ENCODE measurements around the gene HARS1. TPM values are rescaled to one million over a fixed set of nuclear protein-coding genes. Genes with fewer than 3 reads are reported as not detected.
A peak's percentile ranks its signal among the peaks of the same experiment; 100 is the strongest.
"Not testable (repeated sequence)": the region's sequence is repeated elsewhere in the genome, so short reads cannot be mapped to it uniquely, and the experiment has no call there.

HARS1 gene
- total RNA-seq = 83.0 and 123 TPM in 2 replicates

DNA sequence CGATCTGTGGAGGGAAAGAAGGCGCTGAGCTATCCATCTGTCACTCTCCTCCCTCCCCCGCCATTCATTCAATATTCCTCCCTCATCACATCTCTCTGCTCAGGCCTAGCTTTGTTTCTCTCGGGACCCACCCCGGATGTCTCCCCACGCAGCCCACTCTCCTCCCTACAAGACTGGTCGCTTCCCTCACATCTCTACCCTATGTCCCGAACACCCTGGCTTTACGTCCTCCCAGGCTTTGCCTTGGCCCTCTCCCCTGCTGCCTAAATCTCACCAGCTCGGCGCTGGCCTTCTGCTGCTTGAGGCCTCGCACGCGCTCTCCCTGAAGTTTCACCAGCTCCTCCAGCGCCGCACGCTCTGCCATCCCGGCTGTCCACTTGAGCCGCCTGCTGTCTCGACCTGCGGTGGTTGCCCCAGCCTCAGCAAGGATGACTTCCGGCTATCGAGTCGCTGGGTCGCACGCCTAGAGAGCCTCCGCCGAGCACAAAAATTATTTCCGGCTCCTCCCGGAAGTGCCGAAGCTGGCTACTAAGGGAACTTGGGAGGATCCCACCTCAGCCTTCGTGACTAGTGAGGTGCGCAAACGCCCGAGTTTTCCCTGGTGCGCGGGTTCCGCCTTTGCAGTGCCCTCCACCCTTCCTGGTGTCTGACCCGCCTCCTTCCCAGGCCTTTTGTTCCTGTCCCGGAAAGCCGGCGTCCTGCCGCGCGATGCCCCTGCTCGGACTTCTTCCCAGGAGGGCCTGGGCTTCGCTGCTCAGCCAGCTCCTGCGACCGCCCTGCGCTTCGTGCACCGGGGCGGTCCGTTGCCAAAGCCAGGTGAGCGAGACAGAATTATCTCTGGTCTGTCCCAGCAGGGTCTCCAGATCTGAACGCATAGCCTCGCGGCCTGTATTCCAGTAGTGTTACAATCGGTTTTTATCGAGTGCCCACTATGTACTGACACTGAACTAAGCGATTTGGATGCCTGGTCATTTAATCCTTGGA, at the start of gene HARS1, which contains the start of gene HARS2:
HARS1 (minus strand) TSS at position 430 of the 984 bp plus-strand sequence; CDS start at position 364, 66 bp downstream.
HARS2 (plus strand) TSS at position 515 of the 984 bp plus-strand sequence; CDS start at position 709, 194 bp downstream.
- DNase-seq (ENCODE audit: low read depth) = peak; percentile 82
- H3K4me3 ChIP-seq (ENCODE audit: low read depth, low read length) = peak within 1 kb of the TSS; percentile 78
- TF ChIP-seq, protein P1, sequence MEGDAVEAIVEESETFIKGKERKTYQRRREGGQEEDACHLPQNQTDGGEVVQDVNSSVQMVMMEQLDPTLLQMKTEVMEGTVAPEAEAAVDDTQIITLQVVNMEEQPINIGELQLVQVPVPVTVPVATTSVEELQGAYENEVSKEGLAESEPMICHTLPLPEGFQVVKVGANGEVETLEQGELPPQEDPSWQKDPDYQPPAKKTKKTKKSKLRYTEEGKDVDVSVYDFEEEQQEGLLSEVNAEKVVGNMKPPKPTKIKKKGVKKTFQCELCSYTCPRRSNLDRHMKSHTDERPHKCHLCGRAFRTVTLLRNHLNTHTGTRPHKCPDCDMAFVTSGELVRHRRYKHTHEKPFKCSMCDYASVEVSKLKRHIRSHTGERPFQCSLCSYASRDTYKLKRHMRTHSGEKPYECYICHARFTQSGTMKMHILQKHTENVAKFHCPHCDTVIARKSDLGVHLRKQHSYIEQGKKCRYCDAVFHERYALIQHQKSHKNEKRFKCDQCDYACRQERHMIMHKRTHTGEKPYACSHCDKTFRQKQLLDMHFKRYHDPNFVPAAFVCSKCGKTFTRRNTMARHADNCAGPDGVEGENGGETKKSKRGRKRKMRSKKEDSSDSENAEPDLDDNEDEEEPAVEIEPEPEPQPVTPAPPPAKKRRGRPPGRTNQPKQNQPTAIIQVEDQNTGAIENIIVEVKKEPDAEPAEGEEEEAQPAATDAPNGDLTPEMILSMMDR (conservative IDR thresholded peaks at IDR 0.05; ENCODE audit: low read depth, low read length) = no peak

DNA sequence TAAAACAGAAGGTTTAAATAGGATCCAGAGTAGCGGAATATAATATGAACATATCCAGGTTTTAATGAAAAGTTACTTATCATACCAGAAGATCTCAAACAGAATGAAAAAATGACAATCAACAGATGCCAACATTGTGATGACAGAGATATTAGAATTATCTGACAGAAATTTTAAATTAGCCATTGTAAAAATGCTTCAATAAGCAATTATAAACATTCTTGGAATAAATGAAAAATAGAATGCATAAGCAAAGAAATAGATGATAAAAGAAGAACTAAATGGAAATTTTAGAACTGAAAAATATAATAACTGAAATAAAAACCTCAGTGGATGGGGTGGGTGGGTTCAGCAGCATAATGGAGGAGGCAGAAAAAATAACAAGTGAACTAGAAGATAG, 46.3 kb upstream of the HARS1 start:
- no peak for DNase-seq (ENCODE audit: low read depth)
- no peak overlapping the region for H3K4me3 ChIP-seq (ENCODE audit: low read depth, low read length)
- TF ChIP-seq, protein P1 (conservative IDR thresholded peaks at IDR 0.05; ENCODE audit: low read depth, low read length) = no peak

- TF ChIP-seq, protein P1 (conservative IDR thresholded peaks at IDR 0.05; ENCODE audit: low read depth, low read length) = peak; percentile 44
- no peak for DNase-seq (ENCODE audit: low read depth)
Measured at GRCh38 chr5:140734354-140734753, 43.2 kb upstream of the HARS1 start.

GRCh38 chr5:140733098-140733497, 41.9 kb upstream of the HARS1 start:
- H3K4me3 ChIP-seq (ENCODE audit: low read depth, low read length) = no peak overlapping the region
- DNase-seq (ENCODE audit: low read depth) = no peak
- TF ChIP-seq, protein P1 (conservative IDR thresholded peaks at IDR 0.05; ENCODE audit: low read depth, low read length) = no peak

More at GRCh38 chr5:140734354-140734753, 43.2 kb upstream of the HARS1 start:
- no peak overlapping the region for H3K4me3 ChIP-seq (ENCODE audit: low read depth, low read length)

DNA sequence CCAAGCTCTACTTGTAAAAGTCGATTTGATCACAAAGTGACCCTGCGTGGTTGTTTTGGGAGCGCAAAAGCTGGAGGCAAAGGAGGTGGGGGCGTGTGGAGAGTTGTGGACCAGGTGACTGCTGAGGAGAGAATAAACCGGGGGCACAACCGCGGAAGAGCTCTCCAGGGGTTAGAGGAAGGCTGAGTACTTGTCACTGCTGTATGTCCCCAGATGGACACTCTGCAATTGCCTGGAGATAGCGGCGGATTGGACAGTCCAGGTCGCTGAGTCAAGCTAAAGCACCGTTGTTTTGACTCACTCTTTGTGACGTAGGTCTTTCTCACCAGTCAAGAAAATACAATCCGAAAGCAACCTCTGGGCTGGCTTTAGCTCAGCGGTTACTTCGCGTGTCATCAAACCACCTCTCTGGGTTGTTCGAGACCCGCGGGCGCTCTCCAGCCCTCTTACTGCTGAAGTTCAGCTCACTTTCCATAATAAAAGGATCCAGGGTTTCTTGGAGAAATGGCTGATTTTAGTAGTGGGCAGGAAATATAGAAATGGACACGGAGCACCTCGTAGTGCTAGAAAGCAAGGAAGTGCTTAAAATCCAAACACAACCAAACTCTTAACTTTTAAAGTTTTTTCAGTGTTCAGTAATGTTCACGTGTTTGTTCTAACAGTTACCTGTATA, 34.8 kb upstream of the HARS1 start:
- DNase-seq (ENCODE audit: low read depth) = peak; percentile 80
- H3K4me3 ChIP-seq (ENCODE audit: low read depth, low read length) = peak overlapping the region; percentile 64
- TF ChIP-seq, protein P1 (conservative IDR thresholded peaks at IDR 0.05; ENCODE audit: low read depth, low read length) = no peak

DNA sequence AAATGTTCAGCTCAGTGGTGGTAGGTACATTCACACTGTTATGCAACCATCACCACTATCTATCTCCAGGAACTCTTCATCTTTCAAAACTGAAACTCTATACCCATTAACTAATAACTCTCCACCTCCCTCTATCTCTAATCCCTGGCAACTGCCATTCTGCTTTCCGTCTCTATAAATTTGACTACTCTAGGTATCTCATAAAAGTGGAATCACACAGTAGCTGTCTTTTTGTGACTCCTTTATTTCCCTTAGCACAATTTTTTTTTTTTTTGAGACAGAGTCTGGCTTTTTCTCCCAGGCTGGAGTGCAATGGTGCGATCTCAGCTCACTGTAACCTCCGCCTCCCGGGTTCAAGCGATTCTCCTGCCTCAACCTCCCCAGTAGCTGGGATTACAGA, 30.2 kb upstream of the HARS1 start:
- H3K4me3 ChIP-seq (ENCODE audit: low read depth, low read length); DNase-seq (ENCODE audit: low read depth): not testable (repeated sequence)

- H3K4me3 ChIP-seq (ENCODE audit: low read depth, low read length); DNase-seq (ENCODE audit: low read depth): not testable (repeated sequence)
Measured at GRCh38 chr5:140720738-140721137, 29.6 kb upstream of the HARS1 start.

Measured in epithelial cell of proximal tubule (primary cell).